ENCODE results near the gene LIMS2.

- TF ChIP-seq CTCF (conservative IDR thresholded peaks at IDR 0.05; ENCODE audit: low read length) = no peak
- TF ChIP-seq EZH2phosphoT487 (IDR thresholded peaks at IDR 0.05; ENCODE audit: borderline replicate concordance) = no peak
These were observed 20.5 kb upstream of the LIMS2 start for GRCh38 chr2:127695491-127696472.

Data from Loucy (cell line).